Measurements from ENCODE around the gene AOPEP.

- TF ChIP-seq, protein P1, sequence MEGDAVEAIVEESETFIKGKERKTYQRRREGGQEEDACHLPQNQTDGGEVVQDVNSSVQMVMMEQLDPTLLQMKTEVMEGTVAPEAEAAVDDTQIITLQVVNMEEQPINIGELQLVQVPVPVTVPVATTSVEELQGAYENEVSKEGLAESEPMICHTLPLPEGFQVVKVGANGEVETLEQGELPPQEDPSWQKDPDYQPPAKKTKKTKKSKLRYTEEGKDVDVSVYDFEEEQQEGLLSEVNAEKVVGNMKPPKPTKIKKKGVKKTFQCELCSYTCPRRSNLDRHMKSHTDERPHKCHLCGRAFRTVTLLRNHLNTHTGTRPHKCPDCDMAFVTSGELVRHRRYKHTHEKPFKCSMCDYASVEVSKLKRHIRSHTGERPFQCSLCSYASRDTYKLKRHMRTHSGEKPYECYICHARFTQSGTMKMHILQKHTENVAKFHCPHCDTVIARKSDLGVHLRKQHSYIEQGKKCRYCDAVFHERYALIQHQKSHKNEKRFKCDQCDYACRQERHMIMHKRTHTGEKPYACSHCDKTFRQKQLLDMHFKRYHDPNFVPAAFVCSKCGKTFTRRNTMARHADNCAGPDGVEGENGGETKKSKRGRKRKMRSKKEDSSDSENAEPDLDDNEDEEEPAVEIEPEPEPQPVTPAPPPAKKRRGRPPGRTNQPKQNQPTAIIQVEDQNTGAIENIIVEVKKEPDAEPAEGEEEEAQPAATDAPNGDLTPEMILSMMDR (IDR thresholded peaks at IDR 0.05; ENCODE audit: insufficient read depth, low read depth, low read length): no peak
- TF ChIP-seq EZH2 (IDR thresholded peaks at IDR 0.05; ENCODE audit: insufficient read depth, low read length): no peak
Measured at GRCh38 chr9:94980947-94981722, 254.6 kb downstream of the AOPEP start.

Measured in astrocyte (in vitro differentiated cells and primary cell).